ENCODE data around the gene CLEC3B. TPM values are rescaled to one million over a fixed set of nuclear protein-coding genes. Genes with fewer than 3 reads are reported as not detected.

Gene CLEC3B
- total RNA-seq, 1 donor, result 0.43 TPM

- no peak for TF ChIP-seq CTCF (IDR thresholded peaks at IDR 0.05; ENCODE audit: insufficient read depth, low read depth, low read length)
- no peak overlapping the region for H3K4me3 ChIP-seq (ENCODE audit: low read depth, low read length)
- DNase-seq (ENCODE audit: low read depth), result no peak
Measured at GRCh38 chr3:45021524-45022297, 4.4 kb upstream of the CLEC3B start.

GRCh38 chr3:45023675-45024074 is 2.4 kb upstream of the CLEC3B start:
- no peak for TF ChIP-seq CTCF (IDR thresholded peaks at IDR 0.05; ENCODE audit: insufficient read depth, low read depth, low read length)
- no peak overlapping the region for H3K4me3 ChIP-seq (ENCODE audit: low read depth, low read length)
- no peak for DNase-seq (ENCODE audit: low read depth)

GRCh38 chr3:45024542-45025255 is 1.4 kb upstream of the CLEC3B start:
- TF ChIP-seq CTCF (IDR thresholded peaks at IDR 0.05; ENCODE audit: insufficient read depth, low read depth, low read length), result no peak
- no peak for DNase-seq (ENCODE audit: low read depth)
- no peak overlapping the region for H3K4me3 ChIP-seq (ENCODE audit: low read depth, low read length)

- peak; percentile 33 for DNase-seq (ENCODE audit: low read depth)
- no peak for TF ChIP-seq CTCF (IDR thresholded peaks at IDR 0.05; ENCODE audit: insufficient read depth, low read depth, low read length)
- H3K4me3 ChIP-seq (ENCODE audit: low read depth, low read length), result no peak overlapping the region
Measured at GRCh38 chr3:45026957-45027356, 854 bp downstream of the CLEC3B start.

- no peak overlapping the region for H3K4me3 ChIP-seq (ENCODE audit: low read depth, low read length)
- DNase-seq (ENCODE audit: low read depth), result no peak
Measured at GRCh38 chr3:45027441-45027840, 1.3 kb downstream of the CLEC3B start.

GRCh38 chr3:45029216-45029615 is 3.1 kb downstream of the CLEC3B start:
- TF ChIP-seq CTCF (IDR thresholded peaks at IDR 0.05; ENCODE audit: insufficient read depth, low read depth, low read length), result no peak
- no peak overlapping the region for H3K4me3 ChIP-seq (ENCODE audit: low read depth, low read length)
- DNase-seq (ENCODE audit: low read depth), result no peak

More at GRCh38 chr3:45027441-45027840, 1.3 kb downstream of the CLEC3B start:
- no peak for TF ChIP-seq CTCF (IDR thresholded peaks at IDR 0.05; ENCODE audit: insufficient read depth, low read depth, low read length)
